Endothelial cell of umbilical vein (primary cell): ENCODE data around the gene UBAP1. TPM values are rescaled to one million over a fixed set of nuclear protein-coding genes. Genes with fewer than 3 reads are reported as not detected.

ENCODE experiments used
- BruUV-seq: library from RNA; stranded (reverse); fragments of 400-500 nt; replicated peaks from 2 replicates; lab custom pipeline; 2021; lab: Mats Ljungman, UMichigan
- CTCF ChIA-PET: fragments of 300-600, 350-600 bp; sonication (Branson Sonifier 250); formaldehyde crosslinking; loops from one replicate; lab custom pipeline; 2021; ENCODE audit warnings: antibody characterized with exemption, inconsistent platforms; lab: Charles Lee
- POLR2A ChIA-PET: fragments of 300-600, 350-600 bp; sonication (Branson Sonifier 250); formaldehyde crosslinking; loops from one replicate; lab custom pipeline; 2021; ENCODE audit warnings: antibody characterized with exemption, inconsistent platforms; lab: Charles Lee
- DNase-seq: peaks from one replicate; pipeline ENCODE4 v3.0.0-alpha.2; 2011; ENCODE audit warnings: low read depth, low spot score
- FAIRE-seq: peaks from 2 replicates; lab custom pipeline; 2011; peaks lifted over from hg19 to GRCh38; lab: Jason Lieb, UNC
- H2AFZ ChIP-seq: 2 replicates; pipeline ENCODE4 v1.6.0; 2012; ENCODE audit warnings: low read depth, low read length, control low read depth, inconsistent platforms
- H3K27ac ChIP-seq: 2 replicates; pipeline ENCODE4 v1.5.1; 2011; ENCODE audit warnings: low read depth, mild to moderate bottlenecking, control low read depth, low read length, moderate library complexity; ENCODE audit not compliant: insufficient read depth
- H3K27me3 ChIP-seq, 2 experiments: 2 replicates each; pipeline versions ENCODE4 v1.6.0 to v1.6.1; 2011; ENCODE audit warnings: low read length in 2 of 2, mixed read lengths in 1 of 2; ENCODE audit not compliant: control insufficient read depth in 2 of 2, insufficient read depth in 2 of 2
- H3K36me3 ChIP-seq, 2 experiments: 2 replicates in 1 of 2; 3 replicates in 1 of 2; pipeline ENCODE4 v1.5.1; 2011; ENCODE audit warnings: low read length in 2 of 2, mild to moderate bottlenecking in 1 of 2, moderate library complexity in 1 of 2; ENCODE audit not compliant: control insufficient read depth in 2 of 2, insufficient read depth in 2 of 2; ENCODE audit errors: extremely low read depth in 1 of 2
- H3K4me1 ChIP-seq: 3 replicates; pipeline ENCODE4 v1.5.1; 2011; ENCODE audit warnings: mild to moderate bottlenecking, low read length; ENCODE audit not compliant: control insufficient read depth, insufficient read depth; ENCODE audit errors: extremely low read depth
- H3K4me2 ChIP-seq: 2 replicates; pipeline ENCODE4 v1.6.1; 2011; ENCODE audit warnings: low read length, control low read depth, mixed read lengths; ENCODE audit not compliant: insufficient read depth
- H3K4me3 ChIP-seq, 3 experiments: fragments of 200-600 bp in 1 of 3; sonication (generic), shearing (Covaris generic) in 1 of 3; replicated peaks in 1 of 3; 2 replicates each; pipeline ENCODE4 v1.5.1; 2011 to 2016; ENCODE audit warnings: control low read depth in 3 of 3, low read length in 3 of 3, mild to moderate bottlenecking in 2 of 3, inconsistent platforms in 1 of 3, low read depth in 1 of 3, moderate library complexity in 1 of 3; ENCODE audit not compliant: insufficient read depth in 1 of 3
- H3K79me2 ChIP-seq: 2 replicates; pipeline ENCODE4 v1.6.0; 2012; ENCODE audit warnings: low read length, inconsistent platforms; ENCODE audit not compliant: control insufficient read depth, insufficient read depth
- H3K9ac ChIP-seq: replicated peaks from 2 replicates; pipeline ENCODE3; 2011; ENCODE audit warnings: low read length, control low read depth; ENCODE audit not compliant: insufficient read depth; ENCODE audit errors: extremely low read depth
- H3K9me1 ChIP-seq: replicated peaks from 3 replicates; pipeline ENCODE4 v1.6.0; 2011; ENCODE audit warnings: mild to moderate bottlenecking, low read length; ENCODE audit not compliant: control insufficient read depth, insufficient read depth; ENCODE audit errors: extremely low read depth
- H3K9me3 ChIP-seq: replicated peaks from 2 replicates; pipeline ENCODE4 v1.5.1; 2012; ENCODE audit warnings: low read length, inconsistent platforms; ENCODE audit not compliant: control insufficient read depth, insufficient read depth
- H4K20me1 ChIP-seq: replicated peaks from 2 replicates; pipeline ENCODE3; 2011; ENCODE audit warnings: mild to moderate bottlenecking, low read length; ENCODE audit not compliant: control insufficient read depth, insufficient read depth; ENCODE audit errors: extremely low read depth
- CTCF ChIP-seq, 2 donors: IDR thresholded peaks; 1 replicate in 1 of 2; 2 replicates in 1 of 2; pipeline ENCODE4 v1.5.1; 2011; ENCODE audit warnings: low read length in 2 of 2, mild to moderate bottlenecking in 2 of 2, moderate library complexity in 2 of 2, control low read depth in 1 of 2, inconsistent platforms in 1 of 2, low read depth in 1 of 2; ENCODE audit not compliant: insufficient read depth in 1 of 2; ENCODE audit errors: extremely low read depth in 1 of 2
- EZH2 ChIP-seq: IDR thresholded peaks from 2 replicates; pipeline ENCODE4 v1.6.1; 2012; ENCODE audit warnings: borderline replicate concordance, low read depth, mild to moderate bottlenecking, moderate library complexity, low read length, inconsistent platforms; ENCODE audit not compliant: severe bottlenecking
- FOS ChIP-seq: IDR thresholded peaks from 2 replicates; pipeline ENCODE4 v1.6.1; 2011; ENCODE audit warnings: mild to moderate bottlenecking, low read length, moderate library complexity, borderline replicate concordance; ENCODE audit not compliant: insufficient read depth
- GATA2 ChIP-seq: IDR thresholded peaks from 2 replicates; pipeline ENCODE4 v1.7.0; 2011; ENCODE audit warnings: low read depth, mild to moderate bottlenecking, moderate library complexity, mixed read lengths, low read length; ENCODE audit not compliant: insufficient read length, insufficient read depth
- JUN ChIP-seq: IDR thresholded peaks from 2 replicates; pipeline ENCODE4 v1.6.1; 2011; ENCODE audit warnings: borderline replicate concordance, low read depth; ENCODE audit not compliant: insufficient read length, insufficient read depth
- MAX ChIP-seq: IDR thresholded peaks from 2 replicates; pipeline ENCODE4 v1.6.1; 2011; ENCODE audit not compliant: insufficient read depth, insufficient read length
- MYC ChIP-seq: IDR thresholded peaks from one replicate; pipeline ENCODE4 v1.6.1; 2011; ENCODE audit warnings: mild to moderate bottlenecking, low read depth, low read length
- POLR2A ChIP-seq: IDR thresholded peaks from 2 replicates; pipeline ENCODE4 v1.6.1; 2012; ENCODE audit warnings: low read depth, mild to moderate bottlenecking, control low read depth, low read length
- POLR2AphosphoS5 ChIP-seq: IDR thresholded peaks from 2 replicates; pipeline ENCODE4 v1.6.1; 2012; ENCODE audit warnings: low read depth, mild to moderate bottlenecking, control low read depth, low read length, moderate library complexity; ENCODE audit not compliant: insufficient read depth
- dilution Hi-C: fragments of 300-500 bp; cut with MboI; formaldehyde crosslinking; loops from one replicate; pipeline ENCODE4 v1.15.0; 2019; ENCODE audit warnings: low sequenced_read_pairs; ENCODE audit not compliant: extremely low pct_ligation_motif_present
- intact Hi-C: fragments of 100-400 bp; cut with micrococcal nuclease; formaldehyde crosslinking; loops from one replicate; pipeline ENCODE4 v1.10.0; 2022
- polyA plus RNA-seq, 4 experiments: library from polyadenylated mRNA; depleted of rRNA in 3 of 4; stranded (reverse) in 3 of 4; unstranded in 1 of 4; fragments of >200 nt; gene quantifications; 2 replicates each; pipeline versions ENCODE4 v1.2.1 to v1.2.3, GENCODE V29; 2011 to 2012; ENCODE audit warnings: missing spikeins in 1 of 4
- total RNA-seq: library from RNA; stranded (reverse); gene quantifications from 2 replicates; pipeline ENCODE4 v1.2.3, GENCODE V29; 2021

Gene UBAP1
- total and polyA plus RNA-seq, 2 donors (not counting 3 experiments of a cell fraction or from before 2014, with no cell fraction given): 38.8 TPM

DNA sequence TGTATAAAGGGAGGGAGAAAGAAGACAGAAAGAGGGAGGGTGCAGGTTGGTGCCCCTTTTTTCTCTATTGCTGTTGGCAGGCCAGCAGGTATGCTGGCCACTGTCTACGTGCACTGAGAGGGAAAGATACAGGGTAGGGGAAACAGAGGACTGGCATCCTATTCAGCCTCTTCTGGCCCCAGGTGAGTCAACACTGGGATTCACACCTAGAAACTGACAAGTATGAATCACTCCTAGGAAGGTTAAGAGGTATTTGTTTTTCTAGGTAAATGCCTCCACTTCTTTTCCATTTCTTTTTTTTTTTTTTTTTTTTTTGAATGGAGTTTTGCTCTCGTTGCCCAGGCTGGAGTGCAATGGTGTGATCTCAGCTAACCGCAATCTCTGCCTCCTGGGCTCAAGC, 2.8 kb upstream of the UBAP1 start:
- Histone ChIP-seq H2AFZ (no peak overlapping the region), H3K4me3 (no peak overlapping the region), H3K4me1 (no peaks in the 10 kb centered on the region), H3K9me3 (no peaks in the 10 kb centered on the region), H3K36me3 (no peaks in the 10 kb centered on the region), H4K20me1 (no peaks in the 10 kb centered on the region), H3K79me2 (peaks cover 20% of the 10 kb centered on the region), H3K9ac (no peak overlapping the region), H3K9me1 (no peaks in the 10 kb centered on the region), H3K27ac (no peak overlapping the region), H3K4me2 (no peak overlapping the region), H3K27me3 (no peaks in the 10 kb centered on the region)
- intact Hi-C loops (loop anchor here (5.0 kb wide), 1 partner anchor 201 kb away; the partner anchor contains the start of gene MYORG), dilution Hi-C loops (no loop called here)
- no TSS peak for BruUV-seq
- POLR2A ChIA-PET: no interaction called here
- FAIRE-seq (no peak), DNase-seq (no peak)
- CTCF ChIA-PET: no interaction called here
- TF ChIP-seq MYC: no peak
- no peak for TF ChIP-seq POLR2AphosphoS5
- no peak for TF ChIP-seq CTCF (IDR thresholded peaks at IDR 0.05; ENCODE audit: extremely low read depth in 1 of 2, insufficient read depth in 1 of 2, low read depth in 1 of 2, low read length in 2 of 2)
- no peak for TF ChIP-seq FOS
- TF ChIP-seq EZH2: no peak
- TF ChIP-seq POLR2A: no peak
- no peak for TF ChIP-seq JUN
- no peak for TF ChIP-seq GATA2
- TF ChIP-seq MAX: no peak
